WTC11 (cell line): ENCODE data around the gene FAM3B. TPM values are rescaled to one million over a fixed set of nuclear protein-coding genes. Genes with fewer than 3 reads are reported as not detected.

ENCODE experiments used
- ATAC-seq: fragments of 200-7000 bp; cut with Tn5 transposase; 2 replicates; pipeline ENCODE4 v1.10.0; 2021; ENCODE audit warnings: mild to moderate bottlenecking, moderate library complexity
- CTCF ChIA-PET: fragments of 300-600 bp; sonication (Branson Sonifier 250); formaldehyde crosslinking; loops from one replicate; lab custom pipeline; 2021; ENCODE audit warnings: antibody characterized with exemption; lab: Charles Lee
- POLR2A ChIA-PET: fragments of 350-600 bp; sonication (Branson Sonifier 250); formaldehyde crosslinking; loops from one replicate; lab custom pipeline; 2021; ENCODE audit warnings: antibody characterized with exemption; lab: Charles Lee
- DNase-seq: peaks from one replicate; pipeline ENCODE4 v3.0.0; 2021; ENCODE audit warnings: low spot score
- H3K27ac Mint-ChIP-seq: 2 replicates; pipeline ENCODE4 v1.8.0; 2021; ENCODE audit warnings: mixed read lengths
- H3K27me3 Mint-ChIP-seq: 2 replicates; pipeline ENCODE4 v1.8.0; 2021; ENCODE audit warnings: low read depth, mild to moderate bottlenecking, moderate library complexity, mixed read lengths
- H3K36me3 Mint-ChIP-seq: 2 replicates; pipeline ENCODE4 v1.8.0; 2021; ENCODE audit warnings: mixed read lengths
- H3K4me1 Mint-ChIP-seq: 2 replicates; pipeline ENCODE4 v1.8.0; 2022; ENCODE audit warnings: mixed read lengths
- H3K4me3 Mint-ChIP-seq: 2 replicates; pipeline ENCODE4 v1.8.0; 2021; ENCODE audit warnings: mild to moderate bottlenecking, moderate library complexity, mixed read lengths
- H3K9me3 Mint-ChIP-seq: 2 replicates; pipeline ENCODE4 v1.8.0; 2021; ENCODE audit warnings: mixed read lengths
- E2F5 ChIP-seq: sonication (generic); formaldehyde crosslinking; IDR thresholded peaks from 2 replicates; pipeline ENCODE4 v1.8.1; 2022; ENCODE audit warnings: mild to moderate bottlenecking, moderate library complexity, missing genetic modification reagents
- ESRRA ChIP-seq: sonication (generic); formaldehyde crosslinking; IDR thresholded peaks from 2 replicates; pipeline ENCODE4 v1.8.1; 2022; ENCODE audit warnings: mild to moderate bottlenecking, missing genetic modification reagents, borderline replicate concordance
- ETV6 ChIP-seq: sonication (generic); formaldehyde crosslinking; IDR thresholded peaks from 2 replicates; pipeline ENCODE4 v1.8.1; 2022; ENCODE audit warnings: mild to moderate bottlenecking, missing genetic modification reagents
- HMGXB4 ChIP-seq: sonication (generic); formaldehyde crosslinking; IDR thresholded peaks from 2 replicates; pipeline ENCODE4 v1.8.1; 2023; ENCODE audit warnings: mild to moderate bottlenecking, moderate library complexity, missing genetic modification reagents
- MAX ChIP-seq: sonication (generic); formaldehyde crosslinking; IDR thresholded peaks from 2 replicates; pipeline ENCODE4 v1.8.0; 2022; ENCODE audit warnings: mild to moderate bottlenecking, missing genetic modification reagents
- MXD4 ChIP-seq: fragments of 250-450 bp; sonication (Bioruptor Pico); IDR thresholded peaks from 2 replicates; pipeline ENCODE4 v1.8.0; 2021; ENCODE audit warnings: mild to moderate bottlenecking, moderate library complexity, borderline replicate concordance
- MYBL2 ChIP-seq: sonication (generic); formaldehyde crosslinking; IDR thresholded peaks from 2 replicates; pipeline ENCODE4 v1.8.1; 2023; ENCODE audit warnings: mild to moderate bottlenecking, moderate library complexity, missing genetic modification reagents
- NFYB ChIP-seq: sonication (generic); formaldehyde crosslinking; conservative IDR thresholded peaks from 2 replicates; pipeline ENCODE4 v1.8.0; 2022; ENCODE audit warnings: low read depth, missing genetic modification reagents
- NR3C1 ChIP-seq: sonication (generic); formaldehyde crosslinking; conservative IDR thresholded peaks from 2 replicates; pipeline ENCODE4 v1.8.1; 2023; ENCODE audit warnings: low read depth, mild to moderate bottlenecking, missing genetic modification reagents
- PRDM15 ChIP-seq: sonication (generic); formaldehyde crosslinking; IDR thresholded peaks from 2 replicates; pipeline ENCODE4 v1.8.0; 2022; ENCODE audit warnings: missing genetic modification reagents
- PRRX2 ChIP-seq: fragments of 250-450 bp; sonication (Bioruptor Pico); IDR thresholded peaks from 2 replicates; pipeline ENCODE4 v1.8.0; 2021; ENCODE audit warnings: mild to moderate bottlenecking
- RORB ChIP-seq: fragments of 250-450 bp; sonication (Bioruptor Pico); IDR thresholded peaks from 2 replicates; pipeline ENCODE4 v1.9.0; 2021; ENCODE audit warnings: mild to moderate bottlenecking
- TEAD4 ChIP-seq: sonication (generic); formaldehyde crosslinking; IDR thresholded peaks from 2 replicates; pipeline ENCODE4 v1.8.0; 2022; ENCODE audit warnings: mild to moderate bottlenecking, missing genetic modification reagents
- USF1 ChIP-seq: sonication (generic); formaldehyde crosslinking; IDR thresholded peaks from 2 replicates; pipeline ENCODE4 v1.8.0; 2022; ENCODE audit warnings: mild to moderate bottlenecking, missing genetic modification reagents
- ZNF219 ChIP-seq: sonication (generic); formaldehyde crosslinking; IDR thresholded peaks from 2 replicates; pipeline ENCODE4 v1.8.0; 2023; ENCODE audit warnings: missing genetic modification reagents, mild to moderate bottlenecking, borderline replicate concordance
- ZNF281 ChIP-seq: sonication (generic); formaldehyde crosslinking; IDR thresholded peaks from 2 replicates; pipeline ENCODE4 v1.8.0; 2023; ENCODE audit warnings: mild to moderate bottlenecking, missing genetic modification reagents
- ZNF396 ChIP-seq: fragments of 250-450 bp; sonication (Bioruptor Pico); IDR thresholded peaks from 2 replicates; pipeline ENCODE4 v1.8.0; 2021; ENCODE audit warnings: mild to moderate bottlenecking, moderate library complexity, borderline replicate concordance
- ZNF425 ChIP-seq: fragments of 250-450 bp; sonication (Bioruptor Pico); conservative IDR thresholded peaks from 2 replicates; pipeline ENCODE4 v1.9.0; 2021; ENCODE audit warnings: mild to moderate bottlenecking
- ZNF671 ChIP-seq: fragments of 250-450 bp; sonication (Bioruptor Pico); IDR thresholded peaks from 2 replicates; pipeline ENCODE4 v1.8.0; 2021; ENCODE audit warnings: mild to moderate bottlenecking
- ZSCAN18 ChIP-seq: fragments of 250-450 bp; sonication (Bioruptor Pico); IDR thresholded peaks from 2 replicates; pipeline ENCODE4 v2.1.2; 2022; ENCODE audit warnings: mild to moderate bottlenecking, moderate library complexity
- total RNA-seq: library from RNA; stranded (reverse); gene quantifications from 3 replicates; pipeline ENCODE4 v1.2.3, GENCODE V29; 2021

FAM3B gene
- total RNA-seq, 1 experiment from 2014 or later = 1.4 TPM

GRCh38 chr21:41361053-41361785 is 44.6 kb downstream of the FAM3B start:
- ATAC-seq = no peak

More at GRCh38 chr21:41361053-41361785, 44.6 kb downstream of the FAM3B start:
- Mint-ChIP-seq H3K9me3 (no peaks in the 10 kb centered on the region), H3K4me1 (peaks cover 18% of the 10 kb centered on the region), H3K36me3 (no peaks in the 10 kb centered on the region), H3K4me3 (no peak overlapping the region), H3K27me3 (no peaks in the 10 kb centered on the region), H3K27ac (no peak overlapping the region)
- ChIA-PET CTCF (interaction anchor here (0.8 to 3.1 kb wide), 5 partner anchors 8 to 239 kb away, joined by 3 to 76 read pairs (median 4); no protein-coding TSS in a partner anchor), POLR2A (no interaction called here)
- TF ChIP-seq MXD4 (CRISPR knock-in tag) (no peak), ZSCAN18 (no peak), E2F5 (CRISPR knock-in tag) (no peak), ZNF281 (CRISPR knock-in tag) (no peak), ESRRA (CRISPR knock-in tag) (no peak), ZNF425 (CRISPR knock-in tag) (no peak), ETV6 (CRISPR knock-in tag) (no peak), ZNF219 (CRISPR knock-in tag) (no peak), MAX (CRISPR knock-in tag) (no peak), MYBL2 (CRISPR knock-in tag) (no peak), NR3C1 (CRISPR knock-in tag) (no peak), PRDM15 (CRISPR knock-in tag) (no peak), ZNF396 (no peak), TEAD4 (CRISPR knock-in tag) (no peak), PRRX2 (no peak), USF1 (no peak), RORB (CRISPR knock-in tag) (no peak), NFYB (CRISPR knock-in tag) (no peak), ZNF671 (CRISPR knock-in tag) (no peak), HMGXB4 (no peak)
- no peak for DNase-seq
